Tibial nerve (tissue), 4 donors: ENCODE measurements around the gene CHIC2. TPM values are rescaled to one million over a fixed set of nuclear protein-coding genes. Genes with fewer than 3 reads are reported as not detected.
"Not testable (repeated sequence)": the region's sequence is repeated elsewhere in the genome, so short reads cannot be mapped to it uniquely, and the experiment has no call there.

Source experiments
- DNase-seq, 2 donors: peaks; one replicate each; pipeline ENCODE4 v3.0.0-alpha.2; 2019; ENCODE audit warnings: low spot score in 2 of 2
- H3K27ac ChIP-seq, 4 donors: fragments of 200-600 bp; sonication (generic) in 3 of 4; one replicate each; pipeline ENCODE4 v1.5.1; 2017 to 2019; ENCODE audit warnings: mild to moderate bottlenecking in 1 of 4
- H3K27me3 ChIP-seq, 2 donors: fragments of 200-600 bp; sonication (generic) in 1 of 2; one replicate each; pipeline versions ENCODE4 v1.5.1 to v1.6.0; 2017 to 2019
- H3K36me3 ChIP-seq, 3 donors: fragments of 200-600 bp; sonication (generic); one replicate each; pipeline ENCODE4 v1.5.1; 2018 to 2019
- H3K4me1 ChIP-seq, 4 donors: fragments of 200-600 bp; sonication (generic) in 3 of 4; one replicate each; pipeline ENCODE4 v1.5.1; 2017 to 2019
- H3K4me3 ChIP-seq, 4 donors: fragments of 200-600 bp; sonication (generic) in 3 of 4; one replicate each; pipeline ENCODE4 v1.5.1; 2017 to 2019; ENCODE audit warnings: mild to moderate bottlenecking in 1 of 4, moderate library complexity in 1 of 4
- H3K9me3 ChIP-seq, 4 donors: fragments of 200-600 bp; sonication (generic) in 3 of 4; one replicate each; pipeline ENCODE4 v1.5.1; 2017 to 2019
- CTCF ChIP-seq, 5 experiments: fragments of 200-600 bp in 3 of 5; fragments of 450-650 bp in 2 of 5; sonication (generic) in 3 of 5; IDR thresholded peaks; one replicate each; pipeline ENCODE4 v1.5.1; 2016 to 2019; ENCODE audit warnings: antibody characterized with exemption in 5 of 5, mild to moderate bottlenecking in 3 of 5, moderate library complexity in 2 of 5
- EP300 ChIP-seq, 2 donors: sonication (generic); formaldehyde crosslinking; IDR thresholded peaks; one replicate each; pipeline ENCODE4 v1.6.1; 2017; ENCODE audit warnings: antibody characterized with exemption in 2 of 2, mild to moderate bottlenecking in 1 of 2
- POLR2A ChIP-seq, 2 donors: fragments of 450-650 bp; IDR thresholded peaks; one replicate each; pipeline ENCODE4 v1.6.1; 2017; ENCODE audit warnings: antibody characterized with exemption in 2 of 2, mild to moderate bottlenecking in 2 of 2, moderate library complexity in 2 of 2
- WGBS, 2 donors: methylation state at CpG; one replicate each; pipeline ENCODE4 v1.1.5; 2018; 5-methylcytosine and 5-hydroxymethylcytosine counted together
- total RNA-seq, 4 donors: library from RNA; depleted of rRNA; stranded (reverse); fragments of >200 nt; gene quantifications; one replicate each; pipeline ENCODE4 v1.1.0, GENCODE V29; 2016

Gene CHIC2
- total RNA-seq, 4 donors from 2014 or later = 51.1 to 84.6 (median 60.6) TPM

DNA sequence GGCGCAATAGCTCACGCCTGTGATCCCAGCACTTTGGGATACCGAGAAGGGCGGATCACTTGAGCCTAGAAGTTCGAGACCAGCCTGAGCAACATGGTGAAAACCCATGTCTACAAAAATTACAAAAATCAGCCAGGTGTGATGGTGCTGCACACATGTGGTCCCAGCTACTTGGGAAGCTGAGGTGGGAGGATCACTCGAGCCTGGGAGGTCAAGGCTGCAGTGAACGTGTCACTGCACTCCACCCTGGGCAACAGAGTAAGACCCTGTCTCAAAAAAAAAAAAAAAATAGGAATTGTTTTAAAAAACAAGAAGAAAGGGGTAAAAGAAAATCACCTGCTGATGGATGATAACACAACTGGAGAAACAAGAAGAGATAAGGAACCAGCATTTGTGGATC, 38.8 kb downstream of the CHIC2 start:
- TF ChIP-seq EP300 (IDR thresholded peaks at IDR 0.05) (no peak), CTCF (IDR thresholded peaks at IDR 0.05) (no peak), POLR2A (IDR thresholded peaks at IDR 0.05) (no peak)
- Histone ChIP-seq H3K9me3 (no peaks in the 10 kb centered on the region), H3K27me3 (no peaks in the 10 kb centered on the region), H3K36me3 (no peaks in the 10 kb centered on the region), H3K27ac (no peak overlapping the region), H3K4me3 (no peak overlapping the region), H3K4me1 (peaks cover 0 to 5% (median 2%) of the 10 kb centered on the region in 4 donors)
- WGBS, 2 donors = 98% methylated on average over 7 of the region's 7 CpGs
- DNase-seq = no peak

- not testable (repeated sequence) for H3K4me3 ChIP-seq, H3K4me1 ChIP-seq, H3K27me3 ChIP-seq, DNase-seq, H3K9me3 ChIP-seq, H3K36me3 ChIP-seq, H3K27ac ChIP-seq
- WGBS, 2 donors = 89 to 94% methylated on average over 8 of the region's 8 CpGs
Observed at GRCh38 chr4:54023019-54023418, 41.4 kb downstream of the CHIC2 start.

DNA sequence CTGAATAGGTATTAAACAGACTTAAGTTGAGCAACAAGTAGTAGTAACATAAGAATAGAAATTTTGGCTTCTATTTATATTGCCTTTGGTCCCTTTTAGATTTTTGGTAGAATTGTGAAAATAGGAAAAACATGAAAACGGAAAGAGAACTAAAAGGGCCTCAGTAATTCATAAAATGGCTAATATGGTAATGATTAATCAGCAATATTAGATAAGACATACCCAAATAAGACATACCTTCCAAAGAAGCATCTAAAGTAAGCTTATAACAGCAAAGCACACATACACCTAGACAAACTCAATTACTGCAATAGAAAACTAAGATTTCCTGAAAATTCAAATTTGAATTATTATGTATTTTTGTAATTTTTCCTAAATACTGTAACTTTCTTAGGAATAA, 46.4 kb downstream of the CHIC2 start:
- Histone ChIP-seq H3K4me1 (peaks cover 0 to 19% (median 0%) of the 10 kb centered on the region in 4 donors), H3K9me3 (no peaks in the 10 kb centered on the region), H3K27ac (no peak overlapping the region), H3K27me3 (no peaks in the 10 kb centered on the region), H3K36me3 (no peaks in the 10 kb centered on the region), H3K4me3 (no peak overlapping the region)
- WGBS, 2 donors = 77 to 84% methylated on average over 1 of the region's 1 CpG
- no peak for DNase-seq
- no peak for TF ChIP-seq CTCF (IDR thresholded peaks at IDR 0.05)
- TF ChIP-seq EP300 (IDR thresholded peaks at IDR 0.05) = no peak
- TF ChIP-seq POLR2A (IDR thresholded peaks at IDR 0.05) = no peak

GRCh38 chr4:54017308-54017707, 47.1 kb downstream of the CHIC2 start:
- H3K4me1 ChIP-seq = peaks cover 0 to 19% (median 0%) of the 10 kb centered on the region in 4 donors
- H3K9me3 ChIP-seq = no peaks in the 10 kb centered on the region
- H3K27me3 ChIP-seq = no peaks in the 10 kb centered on the region
- H3K4me3 ChIP-seq = no peak overlapping the region
- no peaks in the 10 kb centered on the region for H3K36me3 ChIP-seq
- WGBS, 2 donors = 96 to 98% methylated on average over 2 of the region's 2 CpGs
- no peak overlapping the region for H3K27ac ChIP-seq
- DNase-seq = no peak
- TF ChIP-seq EP300 (IDR thresholded peaks at IDR 0.05) (no peak), POLR2A (IDR thresholded peaks at IDR 0.05) (no peak), CTCF (IDR thresholded peaks at IDR 0.05) (no peak)

DNA sequence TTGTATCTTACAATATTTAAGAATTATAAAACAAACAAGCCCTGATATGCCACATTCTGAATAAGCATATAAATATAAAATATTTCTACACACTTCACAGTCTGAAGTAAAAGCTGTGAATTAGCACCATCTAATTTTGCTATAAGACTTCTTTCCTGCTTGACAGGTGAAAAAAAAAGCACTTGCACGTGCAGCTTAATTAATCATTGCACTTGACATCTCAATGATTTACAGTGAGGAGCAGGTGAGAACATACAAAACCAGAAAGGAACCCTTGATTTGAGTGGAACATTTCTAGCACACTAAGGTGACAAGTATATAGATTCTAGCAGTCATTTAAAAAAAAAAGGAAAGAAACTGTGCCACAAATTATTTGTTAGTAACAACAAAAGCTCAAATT, 47.9 kb downstream of the CHIC2 start:
- no peak overlapping the region for H3K4me3 ChIP-seq
- WGBS, 2 donors = 74 to 82% methylated on average over 1 of the region's 1 CpG
- TF ChIP-seq CTCF (IDR thresholded peaks at IDR 0.05) (no peak), EP300 (IDR thresholded peaks at IDR 0.05) (no peak), POLR2A (IDR thresholded peaks at IDR 0.05) (no peak)
- peaks cover 0 to 19% (median 0%) of the 10 kb centered on the region in 4 donors for H3K4me1 ChIP-seq
- no peaks in the 10 kb centered on the region for H3K9me3 ChIP-seq
- H3K36me3 ChIP-seq = no peaks in the 10 kb centered on the region
- H3K27me3 ChIP-seq = no peaks in the 10 kb centered on the region
- DNase-seq = no peak
- H3K27ac ChIP-seq = no peak overlapping the region

- Histone ChIP-seq H3K27ac (no peak overlapping the region), H3K4me1 (peaks cover 0 to 19% (median 0%) of the 10 kb centered on the region in 4 donors), H3K27me3 (no peaks in the 10 kb centered on the region), H3K9me3 (no peaks in the 10 kb centered on the region), H3K36me3 (no peaks in the 10 kb centered on the region), H3K4me3 (no peak overlapping the region)
- TF ChIP-seq EP300 (IDR thresholded peaks at IDR 0.05) = no peak
- no peak for TF ChIP-seq POLR2A (IDR thresholded peaks at IDR 0.05)
- TF ChIP-seq CTCF (IDR thresholded peaks at IDR 0.05) = no peak
- no peak for DNase-seq
- 76 to 78% methylated on average over 10 of the region's 10 CpGs for WGBS, 2 donors
Observed at GRCh38 chr4:54015423-54016030, 48.9 kb downstream of the CHIC2 start.
